ENCODE data around the gene PCSK9.

Gene PCSK9

GRCh38 chr1:55048453-55049270 lies 9.3 kb downstream of the PCSK9 start:
- no peak for TF ChIP-seq CTCF (IDR thresholded peaks at IDR 0.05; ENCODE audit: insufficient read depth, low read depth, low read length, missing control alignments)
- no peak overlapping the region for H3K4me3 ChIP-seq (ENCODE audit: low read length)

GRCh38 chr1:55049271-55049913 lies 10.0 kb downstream of the PCSK9 start:
- TF ChIP-seq CTCF (IDR thresholded peaks at IDR 0.05; ENCODE audit: insufficient read depth, low read depth, low read length, missing control alignments) = no peak
- no peak overlapping the region for H3K4me3 ChIP-seq (ENCODE audit: low read length)
- no peak for DNase-seq (ENCODE audit: low read depth)

More at GRCh38 chr1:55048453-55049270, 9.3 kb downstream of the PCSK9 start:
- DNase-seq (ENCODE audit: low read depth) = no peak

GRCh38 chr1:55049914-55050278 lies 10.5 kb downstream of the PCSK9 start:
- no peak overlapping the region for H3K4me3 ChIP-seq (ENCODE audit: low read length)
- no peak for DNase-seq (ENCODE audit: low read depth)
- TF ChIP-seq CTCF (IDR thresholded peaks at IDR 0.05; ENCODE audit: insufficient read depth, low read depth, low read length, missing control alignments) = no peak

GRCh38 chr1:55050283-55050682 lies 10.9 kb downstream of the PCSK9 start:
- DNase-seq (ENCODE audit: low read depth) = peak; percentile 23
- no peak overlapping the region for H3K4me3 ChIP-seq (ENCODE audit: low read length)
- no peak for TF ChIP-seq CTCF (IDR thresholded peaks at IDR 0.05; ENCODE audit: insufficient read depth, low read depth, low read length, missing control alignments)

GRCh38 chr1:55051169-55051568 lies 11.8 kb downstream of the PCSK9 start:
- no peak overlapping the region for H3K4me3 ChIP-seq (ENCODE audit: low read length)
- DNase-seq (ENCODE audit: low read depth) = no peak
- TF ChIP-seq CTCF (IDR thresholded peaks at IDR 0.05; ENCODE audit: insufficient read depth, low read depth, low read length, missing control alignments) = no peak

- H3K4me3 ChIP-seq (ENCODE audit: low read length) = no peak overlapping the region
- no peak for TF ChIP-seq CTCF (IDR thresholded peaks at IDR 0.05; ENCODE audit: insufficient read depth, low read depth, low read length, missing control alignments)
- no peak for DNase-seq (ENCODE audit: low read depth)
Observed at GRCh38 chr1:55051621-55052020, 12.3 kb downstream of the PCSK9 start.
